Sigmoid colon (tissue), 7 donors: ENCODE data around the gene LCN2. TPM values are rescaled to one million over a fixed set of nuclear protein-coding genes. Genes with fewer than 3 reads are reported as not detected.

Experiments
- DNase-seq: peaks from one replicate; pipeline ENCODE4 v3.0.0-alpha.2; 2019
- H3K27ac ChIP-seq, 4 donors: fragments of 200-600 bp; sonication (generic); one replicate each; pipeline ENCODE4 v1.5.1; 2016 to 2019; ENCODE audit warnings: mild to moderate bottlenecking in 1 of 4
- H3K27me3 ChIP-seq, 3 donors: fragments of 200-600 bp; sonication (generic); one replicate each; pipeline ENCODE4 v1.5.1; 2019; ENCODE audit warnings: mild to moderate bottlenecking in 1 of 3
- H3K36me3 ChIP-seq, 4 donors: fragments of 200-600 bp; sonication (generic); one replicate each; pipeline ENCODE4 v1.5.1; 2016 to 2019
- H3K4me1 ChIP-seq, 4 donors: fragments of 200-600 bp; sonication (generic); one replicate each; pipeline ENCODE4 v1.5.1; 2017 to 2019
- H3K4me3 ChIP-seq, 4 donors: fragments of 200-600 bp; sonication (generic); one replicate each; pipeline ENCODE4 v1.5.1; 2017 to 2019; ENCODE audit warnings: mild to moderate bottlenecking in 2 of 4, moderate library complexity in 1 of 4
- H3K9me3 ChIP-seq, 4 donors: fragments of 200-600 bp in 3 of 4; sonication (generic) in 3 of 4; one replicate each; pipeline versions ENCODE4 v1.5.1 to v1.6.1; 2013 to 2019
- EP300 ChIP-seq, 4 donors: sonication (generic); formaldehyde crosslinking; IDR thresholded peaks; one replicate each; pipeline ENCODE4 v1.6.1; 2017; ENCODE audit warnings: antibody characterized with exemption in 4 of 4
- POLR2A ChIP-seq, 2 donors: fragments of 450-650 bp; IDR thresholded peaks; one replicate each; pipeline ENCODE4 v1.6.1; 2016; ENCODE audit warnings: antibody characterized with exemption in 2 of 2, mild to moderate bottlenecking in 2 of 2, moderate library complexity in 2 of 2
- POLR2AphosphoS5 ChIP-seq, 4 donors: sonication (generic); formaldehyde crosslinking; IDR thresholded peaks; one replicate each; pipeline ENCODE4 v1.6.1; 2017; ENCODE audit warnings: antibody characterized with exemption in 4 of 4
- WGBS, 2 donors: extraction: QIAGEN DNeasy Blood & Tissue Kit; methylation state at CpG; one replicate each; pipeline ENCODE4 v1.1.7; 2013; 5-methylcytosine and 5-hydroxymethylcytosine counted together
- intact Hi-C: fragments of 100-400 bp; cut with DNase I; formaldehyde crosslinking; loops from one replicate; pipeline ENCODE4 v1.15.1; 2023
- polyA plus RNA-seq, 3 donors: library from polyadenylated mRNA; stranded (reverse); fragments of 200-250 nt; gene quantifications; one replicate each; pipeline ENCODE4 v1.2.3, GENCODE V29; 2013
- total RNA-seq, 4 donors: library from RNA; depleted of rRNA; stranded (reverse); fragments of >200 nt; gene quantifications; one replicate each; pipeline ENCODE4 v1.1.0, GENCODE V29; 2016
- TF ChIP-seq, protein P1 (sequence below), 4 experiments: fragments of 450-650 bp in 3 of 4; fragments of 200-600 bp in 1 of 4; IDR thresholded peaks; one replicate each; pipeline ENCODE4 v1.5.1; 2016 to 2019; ENCODE audit warnings: antibody characterized with exemption in 4 of 4, mild to moderate bottlenecking in 3 of 4, moderate library complexity in 2 of 4
- donor health status: healthy with polysubstance abuse.
- donor health status: Bipolar disorder and iron deficiency.
- donor health status: healthy.

Gene LCN2
- total and polyA plus RNA-seq, 7 donors: 9.6 to 1,818 (median 79.8) TPM; not detected in 4

GRCh38 chr9:128124873-128125579 is 24.2 kb upstream of the LCN2 start:
- H3K4me1 ChIP-seq: peaks cover 0 to 39% (median 35%) of the 10 kb centered on the region in 4 donors
- intact Hi-C loops: loop anchor here (5.0 kb wide), 2 partner anchors 67 to 143 kb away; partner anchors contain the start of genes CIZ1 and EEIG1
- no peak overlapping the region for H3K27ac ChIP-seq

DNA sequence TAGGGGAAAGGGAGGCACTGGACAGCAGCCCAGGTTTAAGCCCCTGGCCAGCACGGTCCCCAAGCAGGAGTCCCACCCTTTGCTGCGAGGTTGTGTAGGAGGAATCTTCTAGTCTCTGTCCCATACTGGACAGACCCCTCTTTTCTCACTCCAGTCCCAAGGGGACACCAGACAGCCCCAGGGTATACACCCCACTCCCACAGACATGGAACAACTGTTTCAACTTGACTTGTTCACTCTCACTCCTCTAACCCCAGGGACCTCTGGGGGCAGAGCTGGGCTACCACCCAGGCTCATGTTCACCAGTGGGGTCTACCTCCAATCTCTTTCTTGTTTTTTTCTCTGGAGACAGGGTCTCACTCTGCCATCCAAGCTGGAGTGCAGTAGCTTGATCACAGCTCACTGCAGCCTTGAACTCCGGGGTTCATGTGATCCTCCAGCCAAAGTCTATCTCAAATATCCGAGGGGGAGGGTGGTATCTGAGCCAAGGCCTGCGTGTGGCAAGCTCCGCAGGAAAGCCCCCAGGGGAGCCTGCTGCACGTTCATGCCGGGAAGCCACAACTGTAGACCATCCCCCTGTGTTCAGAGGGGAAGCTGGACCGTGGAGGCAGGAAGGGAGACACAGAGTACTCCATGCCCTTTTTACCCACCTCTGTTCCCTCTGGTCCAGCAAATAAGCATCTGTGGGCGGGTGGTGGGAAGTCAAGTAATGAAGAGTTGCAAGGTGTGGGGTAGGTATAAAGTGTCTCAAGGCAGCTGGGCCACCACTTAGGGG is 23.5 kb upstream of the LCN2 start:
- Histone ChIP-seq H3K36me3 (peaks cover 21 to 42% (median 26%) of the 10 kb centered on the region in 4 donors), H3K9me3 (no peaks in the 10 kb centered on the region), H3K27me3 (no peaks in the 10 kb centered on the region), H3K4me3 (no peak overlapping the region), H3K27ac (peak overlapping the region in 3 of 4 donors; percentile 4 to 90 (median 9)), H3K4me1 (peaks cover 0 to 39% (median 35%) of the 10 kb centered on the region in 4 donors)
- TF ChIP-seq POLR2A (IDR thresholded peaks at IDR 0.05) (no peak), POLR2AphosphoS5 (IDR thresholded peaks at IDR 0.05) (no peak), EP300 (IDR thresholded peaks at IDR 0.05) (no peak)
- TF ChIP-seq, protein P1, sequence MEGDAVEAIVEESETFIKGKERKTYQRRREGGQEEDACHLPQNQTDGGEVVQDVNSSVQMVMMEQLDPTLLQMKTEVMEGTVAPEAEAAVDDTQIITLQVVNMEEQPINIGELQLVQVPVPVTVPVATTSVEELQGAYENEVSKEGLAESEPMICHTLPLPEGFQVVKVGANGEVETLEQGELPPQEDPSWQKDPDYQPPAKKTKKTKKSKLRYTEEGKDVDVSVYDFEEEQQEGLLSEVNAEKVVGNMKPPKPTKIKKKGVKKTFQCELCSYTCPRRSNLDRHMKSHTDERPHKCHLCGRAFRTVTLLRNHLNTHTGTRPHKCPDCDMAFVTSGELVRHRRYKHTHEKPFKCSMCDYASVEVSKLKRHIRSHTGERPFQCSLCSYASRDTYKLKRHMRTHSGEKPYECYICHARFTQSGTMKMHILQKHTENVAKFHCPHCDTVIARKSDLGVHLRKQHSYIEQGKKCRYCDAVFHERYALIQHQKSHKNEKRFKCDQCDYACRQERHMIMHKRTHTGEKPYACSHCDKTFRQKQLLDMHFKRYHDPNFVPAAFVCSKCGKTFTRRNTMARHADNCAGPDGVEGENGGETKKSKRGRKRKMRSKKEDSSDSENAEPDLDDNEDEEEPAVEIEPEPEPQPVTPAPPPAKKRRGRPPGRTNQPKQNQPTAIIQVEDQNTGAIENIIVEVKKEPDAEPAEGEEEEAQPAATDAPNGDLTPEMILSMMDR (IDR thresholded peaks at IDR 0.05): no peak
- DNase-seq: no peak
- WGBS, 2 donors: 54 to 60% methylated on average over 10 of the region's 10 CpGs
- intact Hi-C loops: loop anchor here (5.0 kb wide), 2 partner anchors 67 to 143 kb away; partner anchors contain the start of genes CIZ1 and EEIG1

More at GRCh38 chr9:128124873-128125579, 24.2 kb upstream of the LCN2 start:
- 63 to 66% methylated on average over 16 of the region's 16 CpGs for WGBS, 2 donors
- Histone ChIP-seq H3K4me3 (no peak overlapping the region), H3K36me3 (peaks cover 21 to 48% (median 28%) of the 10 kb centered on the region in 4 donors), H3K27me3 (no peaks in the 10 kb centered on the region), H3K9me3 (no peaks in the 10 kb centered on the region)
- TF ChIP-seq POLR2AphosphoS5 (IDR thresholded peaks at IDR 0.05) (no peak), POLR2A (IDR thresholded peaks at IDR 0.05) (no peak), EP300 (IDR thresholded peaks at IDR 0.05) (no peak)
- TF ChIP-seq, protein P1 (IDR thresholded peaks at IDR 0.05): peak in 2 of 4 experiments; percentile 7 to 36
- DNase-seq: peak; percentile 80

- Histone ChIP-seq H3K4me3 (peak within 1 kb of the TSS; percentile 76 to 99 (median 96)), H3K9me3 (no peaks in the 10 kb centered on the region), H3K27me3 (no peaks in the 10 kb centered on the region), H3K27ac (peak within 1 kb of the TSS; percentile 90 to 97 (median 92)), H3K36me3 (peaks cover 14 to 23% (median 16%) of the 10 kb centered on the region in 4 donors), H3K4me1 (peaks cover 0 to 39% (median 35%) of the 10 kb centered on the region in 4 donors)
- intact Hi-C loops: loop anchor here (5.0 kb wide), 2 partner anchors 65 to 145 kb away; partner anchors contain the start of genes CIZ1 and EEIG1
- peak; percentile 89 for DNase-seq
- 0 to 1% methylated on average over 56 of the region's 56 CpGs for WGBS, 2 donors
- TF ChIP-seq, protein P1 (IDR thresholded peaks at IDR 0.05): no peak
- TF ChIP-seq POLR2AphosphoS5 (IDR thresholded peaks at IDR 0.05) (peak in 2 of 4 donors; percentile 50 to 58), POLR2A (IDR thresholded peaks at IDR 0.05) (no peak), EP300 (IDR thresholded peaks at IDR 0.05) (no peak)
These were observed 21.7 kb upstream of the LCN2 start, which contains the start of gene PTGES2 for GRCh38 chr9:128127568-128127989. Gene PTGES2, minus strand, starts transcription at chr9:128127729. Its CDS starts 12 bp downstream, at chr9:128127717.

GRCh38 chr9:128127990-128128835 is 21.0 kb upstream of the LCN2 start:
- intact Hi-C loops: loop anchor here (5.0 kb wide), 2 partner anchors 64 to 146 kb away; partner anchors contain the start of genes CIZ1 and EEIG1
- Histone ChIP-seq H3K4me1 (peaks cover 0 to 39% (median 35%) of the 10 kb centered on the region in 4 donors), H3K9me3 (no peaks in the 10 kb centered on the region), H3K36me3 (peaks cover 8 to 17% (median 9%) of the 10 kb centered on the region in 4 donors), H3K27me3 (no peaks in the 10 kb centered on the region), H3K4me3 (peak overlapping the region; percentile 76 to 99 (median 96)), H3K27ac (peak overlapping the region; percentile 90 to 97 (median 92))
- DNase-seq: peak; percentile 89
- 0% methylated on average over 80 to 82 of the region's 82 CpGs for WGBS, 2 donors
- TF ChIP-seq POLR2A (IDR thresholded peaks at IDR 0.05): peak; percentile 28 to 33
- TF ChIP-seq, protein P1 (IDR thresholded peaks at IDR 0.05): no peak
- TF ChIP-seq POLR2AphosphoS5 (IDR thresholded peaks at IDR 0.05): peak in 3 of 4 donors; percentile 53 to 81 (median 77)
